H1 (cell line): ENCODE data around the gene UBE2E2.

ENCODE experiments used
- CBX8 ChIP-seq: fragments of 300-800, 300-1000 bp; sonication (generic); IDR thresholded peaks from 2 replicates; pipeline ENCODE4 v1.7.1; 2016; ENCODE audit warnings: low read depth, low read length, borderline replicate concordance
- CEBPB ChIP-seq: IDR thresholded peaks from 2 replicates; pipeline ENCODE4 v1.6.1; 2012; ENCODE audit warnings: low read depth, low read length
- CREB1 ChIP-seq: IDR thresholded peaks from 2 replicates; pipeline ENCODE4 v1.6.1; 2012; ENCODE audit warnings: inconsistent platforms
- CTCF ChIP-seq, 3 experiments: IDR thresholded peaks; 1 replicate in 2 of 3; 2 replicates in 1 of 3; pipeline versions ENCODE4 v1.5.1 to v1.6.1; 2011; ENCODE audit warnings: low read length in 3 of 3, mild to moderate bottlenecking in 3 of 3, inconsistent platforms in 2 of 3, low read depth in 1 of 3, moderate library complexity in 1 of 3; ENCODE audit not compliant: insufficient read depth in 1 of 3; ENCODE audit errors: control extremely low read depth in 1 of 3
- EZH2 ChIP-seq: fragments of 200-600 bp; sonication (generic); IDR thresholded peaks from 2 replicates; pipeline ENCODE4 v1.7.1; 2012; ENCODE audit warnings: low read depth, mild to moderate bottlenecking, moderate library complexity, low read length, inconsistent platforms; ENCODE audit not compliant: severe bottlenecking
- GABPA ChIP-seq: IDR thresholded peaks from 2 replicates; pipeline ENCODE4 v1.6.1; 2011; ENCODE audit warnings: mild to moderate bottlenecking, low read length, moderate library complexity, borderline replicate concordance; ENCODE audit not compliant: insufficient read depth
- HDAC2 ChIP-seq, 2 experiments: fragments of 300-600 bp in 1 of 2; sonication (generic) in 1 of 2; IDR thresholded peaks; 2 replicates each; pipeline ENCODE4 v1.6.1; 2011 to 2012; ENCODE audit warnings: low read depth in 2 of 2, low read length in 2 of 2, mild to moderate bottlenecking in 2 of 2, moderate library complexity in 2 of 2, borderline replicate concordance in 1 of 2, inconsistent platforms in 1 of 2
- KDM5A ChIP-seq: fragments of 200-600 bp; IDR thresholded peaks from 2 replicates; pipeline ENCODE4 v1.7.1; 2012; ENCODE audit warnings: mild to moderate bottlenecking, low read length, inconsistent platforms, mixed read lengths
- POLR2A ChIP-seq, 2 experiments: IDR thresholded peaks; 1 replicate in 1 of 2; 2 replicates in 1 of 2; pipeline ENCODE4 v1.6.1; 2011; ENCODE audit warnings: low read depth in 2 of 2, low read length in 2 of 2, mild to moderate bottlenecking in 2 of 2; ENCODE audit errors: control extremely low read depth in 1 of 2
- POLR2AphosphoS5 ChIP-seq: IDR thresholded peaks from 2 replicates; pipeline ENCODE4 v1.6.1; 2011; ENCODE audit warnings: low read depth, low read length
- SIRT6 ChIP-seq: IDR thresholded peaks from one replicate; pipeline ENCODE4 v1.7.1; 2012; ENCODE audit warnings: low read length, inconsistent platforms
- SRF ChIP-seq: IDR thresholded peaks from 2 replicates; pipeline ENCODE4 v1.6.1; 2011; ENCODE audit warnings: mild to moderate bottlenecking, low read depth, low read length, moderate library complexity
- TAF1 ChIP-seq: IDR thresholded peaks from 2 replicates; pipeline ENCODE4 v1.6.1; 2011; ENCODE audit warnings: mild to moderate bottlenecking, low read depth, low read length

GRCh38 chr3:23435904-23436303, 232.8 kb downstream of the UBE2E2 start:
- TF ChIP-seq EZH2 (no peak), SRF (no peak), CTCF (IDR thresholded peaks at IDR 0.05; ENCODE audit: control extremely low read depth in 1 of 3, insufficient read depth in 1 of 3, low read depth in 1 of 3, low read length in 3 of 3) (no peak), HDAC2 (IDR thresholded peaks at IDR 0.05; ENCODE audit: borderline replicate concordance in 1 of 2, low read depth in 2 of 2, low read length in 2 of 2) (no peak), SIRT6 (no peak), KDM5A (no peak), TAF1 (no peak), GABPA (no peak), CEBPB (no peak), CREB1 (no peak), POLR2A (IDR thresholded peaks at IDR 0.05; ENCODE audit: control extremely low read depth in 1 of 2, low read depth in 2 of 2, low read length in 2 of 2) (no peak), POLR2AphosphoS5 (no peak), CBX8 (no peak)
